BE2C (cell line): ENCODE measurements around the gene TBC1D10B. TPM values are rescaled to one million over a fixed set of nuclear protein-coding genes. Genes with fewer than 3 reads are reported as not detected.

ENCODE experiments used
- DNase-seq: peaks from one replicate; pipeline ENCODE4 v3.0.0-alpha.2; 2020
- H3K27me3 ChIP-seq: fragments of 250-450 bp; sonication (Bioruptor Pico); 2 replicates; pipeline ENCODE4 v1.5.1; 2020; ENCODE audit warnings: mild to moderate bottlenecking
- H3K36me3 ChIP-seq: fragments of 250-450 bp; sonication (Bioruptor Pico); 2 replicates; pipeline ENCODE4 v1.5.1; 2020; ENCODE audit warnings: mild to moderate bottlenecking
- H3K4me1 ChIP-seq: fragments of 250-450 bp; sonication (Bioruptor Pico); 2 replicates; pipeline ENCODE4 v1.5.1; 2020
- H3K4me3 ChIP-seq: 2 replicates; pipeline ENCODE4 v1.5.1; 2011; ENCODE audit warnings: low read depth, low read length
- H3K9me3 ChIP-seq: fragments of 250-450 bp; sonication (Bioruptor Pico); 2 replicates; pipeline ENCODE4 v1.5.1; 2020
- CTCF ChIP-seq: IDR thresholded peaks from 2 replicates; pipeline ENCODE4 v1.5.1; 2012; ENCODE audit warnings: mild to moderate bottlenecking, low read depth, low read length
- polyA plus RNA-seq: library from polyadenylated mRNA; unstranded; fragments of >200 nt; gene quantifications from one replicate; pipeline ENCODE4 v1.2.1, GENCODE V29; 2012; ENCODE audit warnings: low read depth, missing spikeins; ENCODE audit not compliant: insufficient read length, insufficient read depth

TBC1D10B gene
- 96.8 TPM for polyA plus RNA-seq

GRCh38 chr16:30370456-30371247, at the start of gene TBC1D10B:
Gene TBC1D10B (minus strand): TSS chr16:30370494. CDS start chr16:30370183, 311 bp downstream.
- Histone ChIP-seq H3K4me1 (peaks cover 6% of the 10 kb centered on the region), H3K9me3 (no peaks in the 10 kb centered on the region), H3K4me3 (peak within 1 kb of the TSS; percentile 90), H3K36me3 (peaks cover 2% of the 10 kb centered on the region), H3K27me3 (no peaks in the 10 kb centered on the region)
- TF ChIP-seq CTCF, result peak; percentile 47
- peak; percentile 98 for DNase-seq

- peaks cover 28% of the 10 kb centered on the region for H3K36me3 ChIP-seq
- H3K27me3 ChIP-seq, result no peaks in the 10 kb centered on the region
- DNase-seq, result no peak
- H3K4me1 ChIP-seq, result peaks cover 3% of the 10 kb centered on the region; the same call in 1 of the 2 replicates
- H3K9me3 ChIP-seq, result no peaks in the 10 kb centered on the region
- no peak for TF ChIP-seq CTCF
- H3K4me3 ChIP-seq, result peak overlapping the region; percentile 59
Observed at GRCh38 chr16:30418350-30419181, 48.3 kb upstream of the TBC1D10B start.

- Histone ChIP-seq H3K27me3 (no peaks in the 10 kb centered on the region), H3K4me3 (peak overlapping the region; percentile 59), H3K9me3 (no peaks in the 10 kb centered on the region), H3K4me1 (peaks cover 3% of the 10 kb centered on the region; the same call in 1 of the 2 replicates), H3K36me3 (peaks cover 19% of the 10 kb centered on the region)
- DNase-seq, result peak; percentile 92
- peak; percentile 43 for TF ChIP-seq CTCF
Observed at GRCh38 chr16:30417529-30418349, 47.4 kb upstream of the TBC1D10B start.

GRCh38 chr16:30416624-30417528, 46.6 kb upstream of the TBC1D10B start:
- no peaks in the 10 kb centered on the region for H3K27me3 ChIP-seq
- H3K4me1 ChIP-seq, result peaks cover 3% of the 10 kb centered on the region; the same call in 1 of the 2 replicates
- H3K4me3 ChIP-seq, result peak overlapping the region; percentile 59
- no peaks in the 10 kb centered on the region for H3K9me3 ChIP-seq
- no peak for TF ChIP-seq CTCF
- DNase-seq, result no peak
- H3K36me3 ChIP-seq, result peaks cover 15% of the 10 kb centered on the region

GRCh38 chr16:30416047-30416603, 45.8 kb upstream of the TBC1D10B start:
- peaks cover 12% of the 10 kb centered on the region for H3K36me3 ChIP-seq
- no peak for TF ChIP-seq CTCF
- DNase-seq, result no peak
- H3K9me3 ChIP-seq, result no peaks in the 10 kb centered on the region
- peaks cover 3% of the 10 kb centered on the region; the same call in 1 of the 2 replicates for H3K4me1 ChIP-seq
- no peaks in the 10 kb centered on the region for H3K27me3 ChIP-seq
- H3K4me3 ChIP-seq, result no peak overlapping the region
